GM12878 (cell line): ENCODE measurements around the gene PRADC1. TPM values are rescaled to one million over a fixed set of nuclear protein-coding genes. Genes with fewer than 3 reads are reported as not detected.

ENCODE experiments used
- ATAC-seq: fragments of 200-7000 bp; cut with Tn5 transposase; 3 replicates; pipeline ENCODE4 v1.9.1; 2020; ENCODE audit warnings: mild to moderate bottlenecking, moderate library complexity
- BruUV-seq: library from RNA; stranded (reverse); fragments of 400-500 nt; replicated peaks from 2 replicates; lab custom pipeline; 2021; lab: Mats Ljungman, UMichigan
- CTCF ChIA-PET: fragments of 300-600 bp; sonication (Branson Sonifier 250); formaldehyde crosslinking; extraction: SDS; loops from one replicate; lab custom pipeline; 2021; ENCODE audit warnings: inconsistent platforms; lab: Yijun Ruan, JAX
- POLR2A ChIA-PET: fragments of 350-600 bp; formaldehyde crosslinking; extraction: SDS; loops from one replicate; lab custom pipeline; 2021; ENCODE audit warnings: inconsistent platforms; lab: Charles Lee
- RAD21 ChIA-PET: fragments of 300-600 bp; sonication (Branson Sonifier 250); formaldehyde crosslinking; loops from one replicate; lab custom pipeline; 2023; ENCODE audit warnings: antibody characterized with exemption; ENCODE audit not compliant: unreplicated experiment; lab: Charles Lee
- SMC1A ChIA-PET: fragments of 300-600 bp; sonication (Branson Sonifier 250); formaldehyde crosslinking; loops from one replicate; lab custom pipeline; 2023; ENCODE audit not compliant: unreplicated experiment, uncharacterized antibody; lab: Charles Lee
- DNase-seq: peaks from one replicate; pipeline ENCODE4 v3.0.0-alpha.2; 2011; ENCODE audit warnings: low read depth, low spot score
- FAIRE-seq: peaks from 3 replicates; lab custom pipeline; 2011; peaks lifted over from hg19 to GRCh38; lab: Jason Lieb, UNC
- H2AFZ ChIP-seq: 2 replicates; pipeline ENCODE4 v1.6.0; 2011; ENCODE audit warnings: low read depth, low read length, control low read depth; ENCODE audit not compliant: control insufficient read depth
- H3K27ac ChIP-seq: 2 replicates; pipeline ENCODE4 v1.5.1; 2011; ENCODE audit warnings: control low read depth; ENCODE audit not compliant: control insufficient read depth, insufficient read depth
- H3K27me3 ChIP-seq, 2 experiments: replicated peaks in 1 of 2; 2 replicates each; pipeline versions ENCODE4 v1.6.0 to v1.6.1; 2011; ENCODE audit warnings: low read length in 1 of 2; ENCODE audit not compliant: control insufficient read depth in 2 of 2, insufficient read depth in 2 of 2
- H3K36me3 ChIP-seq, 2 experiments: 2 replicates each; pipeline ENCODE4 v1.5.1; 2011; ENCODE audit warnings: low read length in 1 of 2; ENCODE audit not compliant: control insufficient read depth in 2 of 2, insufficient read depth in 2 of 2
- H3K4me1 ChIP-seq: 2 replicates; pipeline ENCODE4 v1.6.1; 2011; ENCODE audit warnings: mild to moderate bottlenecking, low read length, moderate library complexity, mixed read lengths; ENCODE audit not compliant: control insufficient read depth, insufficient read depth
- H3K4me2 ChIP-seq: 2 replicates; pipeline ENCODE4 v1.6.0; 2011; ENCODE audit warnings: control low read depth; ENCODE audit not compliant: control insufficient read depth, insufficient read depth
- H3K4me3 ChIP-seq: fragments of 200-600 bp; sonication (generic); 2 replicates; pipeline ENCODE4 v1.5.1; 2016
- H3K79me2 ChIP-seq: 2 replicates; pipeline ENCODE4 v1.6.0; 2011; ENCODE audit warnings: low read length; ENCODE audit not compliant: control insufficient read depth, insufficient read depth
- H3K9ac ChIP-seq: 2 replicates; pipeline ENCODE4 v1.8.0; 2011; ENCODE audit warnings: low read length, control low read depth, mixed read lengths; ENCODE audit not compliant: control insufficient read depth, insufficient read depth
- H3K9me3 ChIP-seq: replicated peaks from 3 replicates; pipeline ENCODE4 v1.5.1; 2011; ENCODE audit warnings: mild to moderate bottlenecking, low read length; ENCODE audit not compliant: control insufficient read depth, insufficient read depth
- H4K20me1 ChIP-seq: 2 replicates; pipeline ENCODE4 v1.6.0; 2011; ENCODE audit not compliant: control insufficient read depth, insufficient read depth
- BCL11A ChIP-seq: IDR thresholded peaks from 2 replicates; pipeline ENCODE4 v1.6.1; 2011; ENCODE audit warnings: low read depth, low read length
- CBX3 ChIP-seq: fragments of 200-600 bp; sonication (generic); IDR thresholded peaks from 2 replicates; pipeline ENCODE4 v1.6.1; 2016; ENCODE audit warnings: low read depth, borderline replicate concordance
- CHD2 ChIP-seq: IDR thresholded peaks from 2 replicates; pipeline ENCODE4 v1.6.1; 2011; ENCODE audit warnings: low read depth, low read length, improper control_type of control experiment, borderline replicate concordance
- KAT2A ChIP-seq: conservative IDR thresholded peaks from 2 replicates; pipeline ENCODE4 v1.6.1; 2011; ENCODE audit warnings: low read depth, low read length; ENCODE audit not compliant: control insufficient read depth
- NRF1 ChIP-seq: conservative IDR thresholded peaks from 2 replicates; pipeline ENCODE4 v1.6.1; 2011; ENCODE audit warnings: mild to moderate bottlenecking, low read depth, low read length, improper control_type of control experiment
- STAT3 ChIP-seq: IDR thresholded peaks from 2 replicates; pipeline ENCODE4 v1.6.1; 2011; ENCODE audit warnings: low read depth, low read length, improper control_type of control experiment
- ZNF274 ChIP-seq: IDR thresholded peaks from one replicate; pipeline ENCODE4 v1.8.0; 2011; ENCODE audit not compliant: insufficient read length, insufficient read depth
- WGBS: methylation state at CpG from one replicate; pipeline ENCODE4 v1.1.6; 2016; ENCODE audit warnings: low lambda C conversion rate; ENCODE audit not compliant: insufficient replicate concordance, insufficient coverage; ENCODE audit errors: missing lambda C conversion rate; 5-methylcytosine and 5-hydroxymethylcytosine counted together
- in situ Hi-C: fragments of 300-500 bp; cut with MboI; formaldehyde crosslinking; loops from 9 replicates; pipeline ENCODE4 v1.14.3; 2018; ENCODE audit warnings: mixed read lengths
- intact Hi-C: fragments of 100-400 bp; cut with micrococcal nuclease; formaldehyde crosslinking; loops from one replicate; pipeline ENCODE4 v1.14.2; 2022; ENCODE audit not compliant: unreplicated experiment
- polyA plus RNA-seq, 11 experiments: library from polyadenylated mRNA; depleted of rRNA in 4 of 11; unstranded in 6 of 11; stranded (reverse) in 5 of 11; fragments of >200 nt; fragmentation: Nextera tagmentation in 4 of 11; fragmentation: Illumina TruSeq in 1 of 11; extraction: Ambion mirVana in 4 of 11; extraction: Trizol in 1 of 11; gene quantifications; 1 replicate in 1 of 11; 2 replicates in 10 of 11; pipeline versions ENCODE4 v1.2.1 to v1.2.3, GENCODE V29; 2011 to 2016; ENCODE audit warnings: inconsistent platforms in 2 of 11, missing spikeins in 2 of 11, low read depth in 1 of 11
- total RNA-seq, 4 experiments: library from RNA; depleted of rRNA in 3 of 4; stranded (reverse); fragments of >200 nt in 3 of 4; fragmentation: Illumina TruSeq in 1 of 4; extraction: Trizol in 1 of 4; gene quantifications; 2 replicates each; pipeline versions ENCODE4 v1.2.1 to v1.2.3, GENCODE V29; 2013 to 2021
- TF ChIP-seq, protein P1 (sequence below): fragments of 450-650 bp; IDR thresholded peaks from 2 replicates; pipeline ENCODE4 v1.6.1; 2017; ENCODE audit warnings: mild to moderate bottlenecking, low read depth, inconsistent platforms; ENCODE audit not compliant: poor library complexity, severe bottlenecking
- TF ChIP-seq, protein P2 (sequence below): fragments of 450-650 bp; IDR thresholded peaks from 2 replicates; pipeline ENCODE4 v1.6.1; 2018; ENCODE audit warnings: borderline replicate concordance, mild to moderate bottlenecking; ENCODE audit not compliant: partially characterized antibody
- TF ChIP-seq, protein P3 (sequence below): fragments of 450-650 bp; IDR thresholded peaks from 2 replicates; pipeline ENCODE4 v1.6.1; 2016; ENCODE audit warnings: mild to moderate bottlenecking

The PRADC1 gene
- total and polyA plus RNA-seq, 10 of the 15 experiments (the other 5 are each of a cell fraction or from before 2014, with no cell fraction given), result 3.7 to 39.0 (median 13.8) TPM

DNA sequence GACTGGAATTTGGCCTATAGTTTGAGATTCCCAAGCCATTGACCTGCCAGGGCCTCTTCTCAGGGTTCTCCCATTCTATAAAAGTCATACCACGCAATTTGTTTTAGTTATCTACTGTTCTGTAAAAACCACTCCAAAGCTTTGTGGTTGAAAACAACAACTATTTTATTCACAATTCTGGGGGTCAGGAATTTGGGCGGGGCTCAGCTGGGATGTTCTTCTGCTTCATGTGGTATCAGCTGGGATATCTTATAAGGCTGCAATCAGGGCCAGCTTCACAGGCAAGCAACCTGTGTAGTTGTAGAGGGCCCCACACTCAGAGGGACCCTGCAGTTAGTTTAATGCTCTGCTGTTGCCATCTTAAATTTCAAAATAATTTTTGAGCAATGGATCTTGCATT lies 47.1 kb downstream of the PRADC1 start:
- BruUV-seq, result no TSS peak
- ChIA-PET CTCF (interaction anchor here (0.6 to 1.9 kb wide), 3 partner anchors 9 to 27 kb away, joined by 3 to 7 read pairs (median 3); no protein-coding TSS in a partner anchor), POLR2A (no interaction called here), RAD21 (interaction anchor here (1.3 kb wide), 1 partner anchor 9 kb away, joined by 3 read pairs; no protein-coding TSS in a partner anchor), SMC1A (no interaction called here)
- H3K79me2 ChIP-seq, result no peaks in the 10 kb centered on the region
- no peak for DNase-seq
- TF ChIP-seq KAT2A, result no peak
- TF ChIP-seq ZNF274, result no peak
- TF ChIP-seq, protein P1, sequence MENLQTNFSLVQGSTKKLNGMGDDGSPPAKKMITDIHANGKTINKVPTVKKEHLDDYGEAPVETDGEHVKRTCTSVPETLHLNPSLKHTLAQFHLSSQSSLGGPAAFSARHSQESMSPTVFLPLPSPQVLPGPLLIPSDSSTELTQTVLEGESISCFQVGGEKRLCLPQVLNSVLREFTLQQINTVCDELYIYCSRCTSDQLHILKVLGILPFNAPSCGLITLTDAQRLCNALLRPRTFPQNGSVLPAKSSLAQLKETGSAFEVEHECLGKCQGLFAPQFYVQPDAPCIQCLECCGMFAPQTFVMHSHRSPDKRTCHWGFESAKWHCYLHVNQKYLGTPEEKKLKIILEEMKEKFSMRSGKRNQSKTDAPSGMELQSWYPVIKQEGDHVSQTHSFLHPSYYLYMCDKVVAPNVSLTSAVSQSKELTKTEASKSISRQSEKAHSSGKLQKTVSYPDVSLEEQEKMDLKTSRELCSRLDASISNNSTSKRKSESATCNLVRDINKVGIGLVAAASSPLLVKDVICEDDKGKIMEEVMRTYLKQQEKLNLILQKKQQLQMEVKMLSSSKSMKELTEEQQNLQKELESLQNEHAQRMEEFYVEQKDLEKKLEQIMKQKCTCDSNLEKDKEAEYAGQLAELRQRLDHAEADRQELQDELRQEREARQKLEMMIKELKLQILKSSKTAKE, result no peak
- TF ChIP-seq, protein P2, sequence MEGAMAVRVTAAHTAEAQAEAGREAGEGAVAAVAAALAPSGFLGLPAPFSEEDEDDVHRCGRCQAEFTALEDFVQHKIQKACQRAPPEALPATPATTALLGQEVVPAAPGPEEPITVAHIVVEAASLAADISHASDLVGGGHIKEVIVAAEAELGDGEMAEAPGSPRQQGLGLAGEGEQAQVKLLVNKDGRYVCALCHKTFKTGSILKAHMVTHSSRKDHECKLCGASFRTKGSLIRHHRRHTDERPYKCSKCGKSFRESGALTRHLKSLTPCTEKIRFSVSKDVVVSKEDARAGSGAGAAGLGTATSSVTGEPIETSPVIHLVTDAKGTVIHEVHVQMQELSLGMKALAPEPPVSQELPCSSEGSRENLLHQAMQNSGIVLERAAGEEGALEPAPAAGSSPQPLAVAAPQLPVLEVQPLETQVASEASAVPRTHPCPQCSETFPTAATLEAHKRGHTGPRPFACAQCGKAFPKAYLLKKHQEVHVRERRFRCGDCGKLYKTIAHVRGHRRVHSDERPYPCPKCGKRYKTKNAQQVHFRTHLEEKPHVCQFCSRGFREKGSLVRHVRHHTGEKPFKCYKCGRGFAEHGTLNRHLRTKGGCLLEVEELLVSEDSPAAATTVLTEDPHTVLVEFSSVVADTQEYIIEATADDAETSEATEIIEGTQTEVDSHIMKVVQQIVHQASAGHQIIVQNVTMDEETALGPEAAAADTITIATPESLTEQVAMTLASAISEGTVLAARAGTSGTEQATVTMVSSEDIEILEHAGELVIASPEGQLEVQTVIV, result no peak
- TF ChIP-seq STAT3, result no peak
- no peak for TF ChIP-seq CHD2
- TF ChIP-seq NRF1, result no peak
- TF ChIP-seq BCL11A, result no peak
- TF ChIP-seq, protein P3, sequence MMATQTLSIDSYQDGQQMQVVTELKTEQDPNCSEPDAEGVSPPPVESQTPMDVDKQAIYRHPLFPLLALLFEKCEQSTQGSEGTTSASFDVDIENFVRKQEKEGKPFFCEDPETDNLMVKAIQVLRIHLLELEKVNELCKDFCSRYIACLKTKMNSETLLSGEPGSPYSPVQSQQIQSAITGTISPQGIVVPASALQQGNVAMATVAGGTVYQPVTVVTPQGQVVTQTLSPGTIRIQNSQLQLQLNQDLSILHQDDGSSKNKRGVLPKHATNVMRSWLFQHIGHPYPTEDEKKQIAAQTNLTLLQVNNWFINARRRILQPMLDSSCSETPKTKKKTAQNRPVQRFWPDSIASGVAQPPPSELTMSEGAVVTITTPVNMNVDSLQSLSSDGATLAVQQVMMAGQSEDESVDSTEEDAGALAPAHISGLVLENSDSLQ, result no peak
- TF ChIP-seq CBX3, result no peak
- H3K4me2 ChIP-seq, result no peak overlapping the region
- no peak overlapping the region for H3K4me3 ChIP-seq
- no peaks in the 10 kb centered on the region for H3K36me3 ChIP-seq
- H3K9me3 ChIP-seq, result no peaks in the 10 kb centered on the region
- no peaks in the 10 kb centered on the region for H3K4me1 ChIP-seq
- no peak for ATAC-seq
- no peak overlapping the region for H2AFZ ChIP-seq
- WGBS, result 16% methylated on average over 2 of the region's 2 CpGs
- in situ Hi-C loops, result no loop called here
- intact Hi-C loops, result no loop called here
- no peak overlapping the region for H3K9ac ChIP-seq
- FAIRE-seq, result no peak
- H3K27me3 ChIP-seq, result no peaks in the 10 kb centered on the region; a peak in 1 of 4 replicates
- no peaks in the 10 kb centered on the region for H4K20me1 ChIP-seq
- H3K27ac ChIP-seq, result no peak overlapping the region

Other genes with a start within 250 kb of the PRADC1 start
Only the 7 nearest of the 8 such genes appear.
- not detected in 2 replicates for gene RAB11FIP5, start 120.3 kb downstream of the PRADC1 start, total RNA-seq (2014; rRNA removed)
- not detected in 2 replicates for gene RAB11FIP5, start 120.3 kb downstream of the PRADC1 start, total RNA-seq (2014; rRNA removed; fragmentation: Illumina TruSeq; extraction: Trizol)
- 0.05 and 0.08 TPM in 2 replicates for gene RAB11FIP5, start 120.3 kb downstream of the PRADC1 start, total RNA-seq (2021)
- gene RAB11FIP5, start 120.3 kb downstream of the PRADC1 start, polyA plus RNA-seq (2011; rRNA removed), result 0.01 and 0.20 TPM in 2 replicates
- gene RAB11FIP5, start 120.3 kb downstream of the PRADC1 start, polyA plus RNA-seq (2014; fragmentation: Illumina TruSeq; extraction: Trizol), result not detected in 2 replicates
- under 1 TPM in 1 of 2 experiments, not detected in 1; 0.07 TPM for gene RAB11FIP5, start 120.3 kb downstream of the PRADC1 start, polyA plus RNA-seq (2014; fragmentation: Nextera tagmentation; extraction: Ambion mirVana)
- 0.03 and 0.08 TPM in 2 replicates for gene RAB11FIP5, start 120.3 kb downstream of the PRADC1 start, polyA plus RNA-seq (2014; rRNA removed)
- not detected for gene RAB11FIP5, start 120.3 kb downstream of the PRADC1 start, polyA plus RNA-seq (2016; fragmentation: Nextera tagmentation; extraction: Ambion mirVana)
- gene NOTO, start 30.7 kb downstream of the PRADC1 start, total RNA-seq (2014; rRNA removed), result not detected in 2 replicates
- gene NOTO, start 30.7 kb downstream of the PRADC1 start, total RNA-seq (2014; rRNA removed; fragmentation: Illumina TruSeq; extraction: Trizol), result not detected in 2 replicates
- not detected in 2 replicates for gene NOTO, start 30.7 kb downstream of the PRADC1 start, total RNA-seq (2021)
- gene NOTO, start 30.7 kb downstream of the PRADC1 start, polyA plus RNA-seq (2011; rRNA removed), result not detected in 2 replicates
- not detected in 2 replicates for gene NOTO, start 30.7 kb downstream of the PRADC1 start, polyA plus RNA-seq (2014; fragmentation: Illumina TruSeq; extraction: Trizol)
- gene NOTO, start 30.7 kb downstream of the PRADC1 start, polyA plus RNA-seq (2014; fragmentation: Nextera tagmentation; extraction: Ambion mirVana), result not detected
- not detected in 2 replicates for gene NOTO, start 30.7 kb downstream of the PRADC1 start, polyA plus RNA-seq (2014; rRNA removed)
- not detected for gene NOTO, start 30.7 kb downstream of the PRADC1 start, polyA plus RNA-seq (2016; fragmentation: Nextera tagmentation; extraction: Ambion mirVana)
- gene SMYD5, start 19.0 kb downstream of the PRADC1 start, total RNA-seq (2014; rRNA removed), result 31.4 and 31.5 TPM in 2 replicates
- gene SMYD5, start 19.0 kb downstream of the PRADC1 start, total RNA-seq (2014; rRNA removed; fragmentation: Illumina TruSeq; extraction: Trizol), result 21.1 and 21.2 TPM in 2 replicates
- gene SMYD5, start 19.0 kb downstream of the PRADC1 start, total RNA-seq (2021), result 30.8 and 34.4 TPM in 2 replicates
- gene SMYD5, start 19.0 kb downstream of the PRADC1 start, polyA plus RNA-seq (2011; rRNA removed), result 23.1 and 34.7 TPM in 2 replicates
- 29.9 and 35.3 TPM in 2 replicates for gene SMYD5, start 19.0 kb downstream of the PRADC1 start, polyA plus RNA-seq (2014; fragmentation: Illumina TruSeq; extraction: Trizol)
- 1 to 10 TPM; 6.1 to 6.6 TPM for gene SMYD5, start 19.0 kb downstream of the PRADC1 start, polyA plus RNA-seq (2014; fragmentation: Nextera tagmentation; extraction: Ambion mirVana)
- 33.8 and 34.1 TPM in 2 replicates for gene SMYD5, start 19.0 kb downstream of the PRADC1 start, polyA plus RNA-seq (2014; rRNA removed)
- gene SMYD5, start 19.0 kb downstream of the PRADC1 start, polyA plus RNA-seq (2016; fragmentation: Nextera tagmentation; extraction: Ambion mirVana), result 10 to 100 TPM; 18.4 to 18.8 TPM
- 468 and 475 TPM in 2 replicates for gene CCT7, start 1.1 kb upstream of the PRADC1 start, total RNA-seq (2014; rRNA removed)
- gene CCT7, start 1.1 kb upstream of the PRADC1 start, total RNA-seq (2014; rRNA removed; fragmentation: Illumina TruSeq; extraction: Trizol), result 472 and 478 TPM in 2 replicates
- gene CCT7, start 1.1 kb upstream of the PRADC1 start, total RNA-seq (2021), result 474 and 494 TPM in 2 replicates
- gene CCT7, start 1.1 kb upstream of the PRADC1 start, polyA plus RNA-seq (2011; rRNA removed), result 498 and 571 TPM in 2 replicates
- gene CCT7, start 1.1 kb upstream of the PRADC1 start, polyA plus RNA-seq (2014; fragmentation: Illumina TruSeq; extraction: Trizol), result 574 and 674 TPM in 2 replicates
- gene CCT7, start 1.1 kb upstream of the PRADC1 start, polyA plus RNA-seq (2014; fragmentation: Nextera tagmentation; extraction: Ambion mirVana), result 100 to 1,000 TPM; 206 to 377 TPM
- 530 and 598 TPM in 2 replicates for gene CCT7, start 1.1 kb upstream of the PRADC1 start, polyA plus RNA-seq (2014; rRNA removed)
- 100 to 1,000 TPM; 455 to 510 TPM for gene CCT7, start 1.1 kb upstream of the PRADC1 start, polyA plus RNA-seq (2016; fragmentation: Nextera tagmentation; extraction: Ambion mirVana)
- gene FBXO41, start 51.2 kb upstream of the PRADC1 start, total RNA-seq (2014; rRNA removed), result 11.7 and 14.7 TPM in 2 replicates
- gene FBXO41, start 51.2 kb upstream of the PRADC1 start, total RNA-seq (2014; rRNA removed; fragmentation: Illumina TruSeq; extraction: Trizol), result 7.4 and 7.9 TPM in 2 replicates
- gene FBXO41, start 51.2 kb upstream of the PRADC1 start, total RNA-seq (2021), result 37.0 and 38.9 TPM in 2 replicates
- 14.5 and 18.9 TPM in 2 replicates for gene FBXO41, start 51.2 kb upstream of the PRADC1 start, polyA plus RNA-seq (2011; rRNA removed)
- gene FBXO41, start 51.2 kb upstream of the PRADC1 start, polyA plus RNA-seq (2014; fragmentation: Illumina TruSeq; extraction: Trizol), result 11.7 and 17.4 TPM in 2 replicates
- gene FBXO41, start 51.2 kb upstream of the PRADC1 start, polyA plus RNA-seq (2014; fragmentation: Nextera tagmentation; extraction: Ambion mirVana), result 1 to 10 TPM; 1.9 to 2.0 TPM
- gene FBXO41, start 51.2 kb upstream of the PRADC1 start, polyA plus RNA-seq (2014; rRNA removed), result 29.9 and 32.7 TPM in 2 replicates
- gene FBXO41, start 51.2 kb upstream of the PRADC1 start, polyA plus RNA-seq (2016; fragmentation: Nextera tagmentation; extraction: Ambion mirVana), result 1 to 10 TPM; 2.8 to 4.1 TPM
- not detected in 2 replicates for gene EGR4, start 60.3 kb upstream of the PRADC1 start, total RNA-seq (2014; rRNA removed)
- not detected in 2 replicates for gene EGR4, start 60.3 kb upstream of the PRADC1 start, total RNA-seq (2014; rRNA removed; fragmentation: Illumina TruSeq; extraction: Trizol)
- 0.16 TPM in 1 of 2 replicates, not detected in the other for gene EGR4, start 60.3 kb upstream of the PRADC1 start, total RNA-seq (2021)
- gene EGR4, start 60.3 kb upstream of the PRADC1 start, polyA plus RNA-seq (2011; rRNA removed), result not detected in 2 replicates
- not detected in 2 replicates for gene EGR4, start 60.3 kb upstream of the PRADC1 start, polyA plus RNA-seq (2014; fragmentation: Illumina TruSeq; extraction: Trizol)
- gene EGR4, start 60.3 kb upstream of the PRADC1 start, polyA plus RNA-seq (2014; fragmentation: Nextera tagmentation; extraction: Ambion mirVana), result not detected
- gene EGR4, start 60.3 kb upstream of the PRADC1 start, polyA plus RNA-seq (2014; rRNA removed), result not detected in 2 replicates
- under 1 TPM in 1 of 2 experiments, not detected in 1; 0.07 TPM for gene EGR4, start 60.3 kb upstream of the PRADC1 start, polyA plus RNA-seq (2016; fragmentation: Nextera tagmentation; extraction: Ambion mirVana)
- 19.4 and 20.1 TPM in 2 replicates for gene ALMS1, start 152.6 kb upstream of the PRADC1 start, total RNA-seq (2014; rRNA removed)
- 23.9 and 25.8 TPM in 2 replicates for gene ALMS1, start 152.6 kb upstream of the PRADC1 start, total RNA-seq (2014; rRNA removed; fragmentation: Illumina TruSeq; extraction: Trizol)
- 16.1 and 16.8 TPM in 2 replicates for gene ALMS1, start 152.6 kb upstream of the PRADC1 start, total RNA-seq (2021)
- 12.5 and 14.4 TPM in 2 replicates for gene ALMS1, start 152.6 kb upstream of the PRADC1 start, polyA plus RNA-seq (2011; rRNA removed)
- 13.2 and 14.3 TPM in 2 replicates for gene ALMS1, start 152.6 kb upstream of the PRADC1 start, polyA plus RNA-seq (2014; fragmentation: Illumina TruSeq; extraction: Trizol)
- 1 to 10 TPM; 1.1 to 2.2 TPM for gene ALMS1, start 152.6 kb upstream of the PRADC1 start, polyA plus RNA-seq (2014; fragmentation: Nextera tagmentation; extraction: Ambion mirVana)
- gene ALMS1, start 152.6 kb upstream of the PRADC1 start, polyA plus RNA-seq (2014; rRNA removed), result 8.7 and 9.3 TPM in 2 replicates
- 1 to 10 TPM; 4.4 to 4.7 TPM for gene ALMS1, start 152.6 kb upstream of the PRADC1 start, polyA plus RNA-seq (2016; fragmentation: Nextera tagmentation; extraction: Ambion mirVana)